NCI-H146 (cell line): ENCODE data around the gene MINAR1.
"Not testable (repeated sequence)": the region's sequence is repeated elsewhere in the genome, so short reads cannot be mapped to it uniquely, and the experiment has no call there.

ENCODE experiments used
- DNase-seq: peaks from one replicate; lab custom pipeline; 2025; lab: John Stamatoyannopoulos, UW

The MINAR1 gene, protein sequence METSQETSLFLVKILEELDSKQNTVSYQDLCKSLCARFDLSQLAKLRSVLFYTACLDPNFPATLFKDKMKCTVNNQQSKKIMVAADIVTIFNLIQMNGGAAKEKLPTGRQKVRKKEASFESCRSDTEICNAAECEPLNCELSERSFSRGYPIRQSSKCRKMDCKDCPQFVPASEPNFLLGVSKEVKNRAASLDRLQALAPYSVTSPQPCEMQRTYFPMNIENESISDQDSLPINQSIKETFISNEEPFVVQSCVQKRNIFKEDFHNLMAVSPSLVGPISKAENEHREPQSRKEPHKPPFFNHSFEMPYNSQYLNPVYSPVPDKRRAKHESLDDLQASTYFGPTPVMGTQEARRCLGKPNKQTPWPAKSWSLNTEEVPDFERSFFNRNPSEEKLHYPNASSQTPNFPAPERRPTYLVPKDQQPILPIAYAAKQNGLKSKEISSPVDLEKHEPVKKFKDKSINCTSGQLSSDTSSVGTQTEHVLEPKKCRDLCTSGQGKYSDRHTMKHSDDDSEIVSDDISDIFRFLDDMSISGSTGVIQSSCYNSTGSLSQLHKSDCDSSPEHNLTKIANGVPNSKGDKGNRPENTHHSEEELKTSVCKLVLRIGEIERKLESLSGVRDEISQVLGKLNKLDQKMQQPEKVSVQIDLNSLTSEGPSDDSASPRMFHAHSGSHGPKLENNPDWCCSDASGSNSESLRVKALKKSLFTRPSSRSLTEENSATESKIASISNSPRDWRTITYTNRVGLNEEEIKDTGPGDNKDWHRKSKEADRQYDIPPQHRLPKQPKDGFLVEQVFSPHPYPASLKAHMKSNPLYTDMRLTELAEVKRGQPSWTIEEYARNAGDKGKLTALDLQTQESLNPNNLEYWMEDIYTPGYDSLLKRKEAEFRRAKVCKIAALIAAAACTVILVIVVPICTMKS

GRCh38 chr15:79431636-79432344, at the start of gene MINAR1:
Gene MINAR1 (plus strand): TSS chr15:79432336. CDS start chr15:79456148, 23,812 bp downstream.
- DNase-seq = peak; percentile 67

DNA sequence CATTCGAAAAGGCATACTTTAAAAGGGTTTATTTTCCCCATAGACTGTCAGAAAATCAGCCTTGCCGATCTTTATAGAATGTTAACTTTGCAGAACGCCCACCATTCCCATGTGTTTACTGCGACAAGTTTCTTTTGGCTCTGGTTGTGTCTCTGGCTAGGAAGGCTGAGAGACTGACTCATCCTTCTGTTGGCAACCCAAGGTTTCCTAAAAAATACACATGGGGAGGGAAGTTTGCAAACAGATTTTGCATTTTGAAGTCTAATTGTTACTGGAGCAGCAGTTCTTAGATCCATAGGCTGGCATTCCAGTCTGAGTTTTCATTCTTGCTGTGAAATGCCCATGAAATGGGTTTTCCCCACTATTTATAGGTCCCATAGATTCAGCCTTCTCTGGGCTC, 37.9 kb upstream of the MINAR1 start:
- no peak for DNase-seq

GRCh38 chr15:79396850-79397249, 35.3 kb upstream of the MINAR1 start:
- DNase-seq = no peak

DNA sequence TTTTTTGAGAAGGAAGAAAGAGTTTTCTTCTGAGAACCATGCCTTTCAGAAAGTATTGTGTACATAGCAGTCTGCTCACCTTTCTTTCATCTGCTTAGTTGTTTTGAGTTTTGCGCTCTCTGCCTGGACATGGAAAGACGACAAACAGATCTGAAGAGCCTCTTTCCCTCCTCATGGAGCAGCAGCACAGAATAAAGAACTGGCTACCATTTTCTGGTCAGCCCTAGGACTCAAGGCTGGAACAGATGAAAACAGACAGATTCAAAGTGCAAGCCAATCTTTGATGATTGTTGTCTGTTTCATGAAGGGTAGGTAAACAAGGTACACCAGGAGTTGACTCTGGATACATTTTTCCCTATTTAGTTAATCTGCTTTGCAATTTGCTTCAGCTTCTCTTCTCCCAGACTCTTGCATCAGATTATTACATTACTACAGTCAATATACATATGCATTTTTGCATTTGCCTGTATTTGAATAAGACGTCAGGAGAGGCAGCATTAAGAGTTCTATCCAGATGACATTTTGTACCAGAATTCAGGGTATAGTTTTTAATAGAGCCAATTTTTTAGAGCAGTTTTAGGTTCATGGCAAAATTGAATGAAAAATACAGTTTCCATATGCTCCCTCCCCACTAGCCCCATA, 34.7 kb upstream of the MINAR1 start:
- DNase-seq = no peak

- DNase-seq = no peak
Measured at GRCh38 chr15:79399606-79400005, 32.5 kb upstream of the MINAR1 start.

DNA sequence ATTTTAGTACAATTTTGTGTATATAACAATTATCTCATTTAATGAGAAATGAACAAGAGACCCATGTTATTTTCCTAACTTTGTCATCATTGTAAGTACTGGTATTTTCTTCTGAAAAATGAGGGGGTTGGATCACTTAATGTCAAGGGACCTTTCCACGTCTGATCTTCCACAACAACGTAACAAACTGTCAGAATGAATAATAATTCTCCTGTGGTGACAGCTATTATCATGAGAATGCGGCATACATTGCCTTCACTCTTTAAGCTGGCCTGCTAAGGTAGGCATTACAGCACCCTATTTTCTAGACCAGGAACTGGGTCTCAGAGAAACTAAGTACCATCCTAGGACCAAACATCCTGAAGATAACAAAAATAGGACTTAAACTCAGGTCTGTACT, 31.5 kb upstream of the MINAR1 start:
- peak; percentile 9 for DNase-seq

DNA sequence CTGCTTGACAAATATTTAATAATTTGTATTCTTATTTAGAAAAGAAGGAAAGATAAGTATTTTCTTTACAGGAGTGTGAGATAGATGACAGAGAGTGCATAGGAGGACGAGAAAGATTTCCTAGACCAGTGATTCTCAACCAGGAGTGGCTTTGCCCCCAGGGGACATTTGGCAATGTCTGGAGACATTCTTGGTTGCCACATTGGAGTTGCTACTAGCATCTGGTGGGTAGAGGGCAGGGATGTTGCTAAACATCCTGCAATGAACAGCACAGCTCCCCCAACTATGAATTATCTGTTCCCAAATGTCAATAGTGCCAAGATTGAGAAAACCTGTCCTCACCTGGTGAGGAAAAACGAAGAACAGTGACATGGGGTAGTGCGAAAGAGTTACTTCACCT, 30.8 kb upstream of the MINAR1 start:
- DNase-seq = no peak

- DNase-seq = no peak
Measured at GRCh38 chr15:79402136-79402535, 30.0 kb upstream of the MINAR1 start.

GRCh38 chr15:79403501-79403900, 28.6 kb upstream of the MINAR1 start:
- no peak for DNase-seq

GRCh38 chr15:79406210-79406609, 25.9 kb upstream of the MINAR1 start:
- DNase-seq = peak; percentile 39

- DNase-seq = no peak
Measured at GRCh38 chr15:79408041-79408440, 24.1 kb upstream of the MINAR1 start.

DNA sequence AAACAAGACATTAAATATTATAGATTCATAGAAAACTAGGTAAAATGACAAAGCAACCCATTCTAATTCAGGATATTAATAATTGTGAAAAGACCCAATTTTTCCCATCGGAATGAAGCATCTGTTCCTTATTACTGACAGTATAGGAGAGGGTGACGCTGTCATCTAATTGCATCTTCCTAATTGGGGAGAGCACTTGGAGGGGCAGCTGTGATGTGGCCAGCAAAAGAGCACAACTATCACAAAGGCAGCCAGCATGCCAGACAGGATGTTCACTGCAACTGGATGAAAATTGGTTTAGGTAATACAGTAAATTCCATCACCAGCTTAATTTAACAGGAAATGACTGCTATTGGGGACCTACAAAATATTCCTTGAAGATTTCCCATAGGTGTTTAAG, 21.9 kb upstream of the MINAR1 start:
- no peak for DNase-seq

- no peak for DNase-seq
Measured at GRCh38 chr15:79412010-79412409, 20.1 kb upstream of the MINAR1 start.

DNA sequence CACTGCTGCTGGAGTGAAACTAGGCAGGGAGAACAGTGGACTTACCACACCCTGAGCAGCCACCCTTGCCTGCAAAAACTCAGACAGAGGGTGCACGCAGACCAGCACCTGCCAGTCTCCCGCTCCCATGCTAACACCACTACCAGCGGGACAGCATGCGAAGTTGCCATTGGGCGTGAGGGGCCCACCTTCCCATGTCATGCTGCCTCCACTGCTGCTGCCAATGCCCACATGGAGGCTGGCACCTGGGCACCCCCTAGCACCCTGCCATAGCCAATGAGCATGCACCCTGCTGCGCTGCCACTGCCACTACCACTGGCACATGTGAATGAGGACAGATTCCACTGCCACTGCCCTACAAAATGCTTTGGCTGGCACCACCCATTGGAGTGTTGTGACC, 19.7 kb upstream of the MINAR1 start:
- DNase-seq = no peak

DNA sequence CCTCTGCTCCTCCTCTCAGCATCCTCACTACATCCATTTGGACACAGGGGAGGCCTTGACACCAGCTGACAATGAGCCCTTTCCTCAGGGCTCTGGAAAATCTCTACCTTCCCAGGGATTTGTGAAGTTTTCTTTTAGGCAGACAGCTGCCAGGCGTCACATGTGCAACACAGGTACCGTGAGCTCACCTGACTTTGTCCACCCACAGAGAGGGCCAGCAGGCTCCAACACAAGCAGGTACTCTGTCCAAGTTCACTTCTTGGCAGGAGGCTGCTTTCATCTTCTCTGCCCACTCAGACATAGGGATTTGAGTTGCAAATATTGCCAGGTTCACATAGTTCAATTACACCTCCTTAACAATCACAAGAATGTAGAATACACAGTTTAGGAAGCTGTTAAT, 15.3 kb upstream of the MINAR1 start:
- no peak for DNase-seq

- DNase-seq = peak; percentile 37
Measured at GRCh38 chr15:79418693-79419279, 13.3 kb upstream of the MINAR1 start.

DNA sequence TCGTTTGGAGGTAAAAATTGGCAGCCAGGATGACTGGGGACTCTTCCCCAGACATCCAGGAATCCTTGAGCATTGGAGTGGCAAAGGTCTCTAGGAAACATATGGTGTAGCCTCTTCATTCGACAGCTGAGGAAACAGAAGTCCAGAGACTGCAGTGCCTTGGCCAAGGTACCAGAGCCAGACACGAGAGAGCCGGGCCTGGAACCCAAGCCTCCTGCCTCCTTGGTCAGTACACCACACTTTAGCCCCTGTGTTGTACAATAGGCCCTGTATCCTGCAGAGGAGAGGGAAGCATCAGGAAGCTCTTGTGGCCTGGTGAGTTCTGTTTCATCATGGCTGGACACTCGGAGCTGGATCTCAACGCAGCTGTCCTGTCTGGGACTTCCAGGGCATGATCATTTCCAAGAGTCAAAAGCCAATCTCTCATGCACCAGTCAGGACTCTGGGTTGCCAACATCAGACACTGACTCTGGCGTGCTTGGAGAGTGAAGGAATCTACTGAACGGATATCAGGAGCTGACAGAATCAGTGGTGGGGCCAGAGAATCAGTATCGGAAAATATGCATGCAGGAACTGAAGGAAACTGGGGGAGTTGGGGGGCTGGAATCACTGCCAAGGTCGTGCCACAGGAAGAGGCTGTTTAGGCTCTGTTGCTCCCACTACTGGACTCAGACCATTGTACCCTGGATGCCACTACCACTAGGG, 6.4 kb upstream of the MINAR1 start:
- DNase-seq = no peak

DNA sequence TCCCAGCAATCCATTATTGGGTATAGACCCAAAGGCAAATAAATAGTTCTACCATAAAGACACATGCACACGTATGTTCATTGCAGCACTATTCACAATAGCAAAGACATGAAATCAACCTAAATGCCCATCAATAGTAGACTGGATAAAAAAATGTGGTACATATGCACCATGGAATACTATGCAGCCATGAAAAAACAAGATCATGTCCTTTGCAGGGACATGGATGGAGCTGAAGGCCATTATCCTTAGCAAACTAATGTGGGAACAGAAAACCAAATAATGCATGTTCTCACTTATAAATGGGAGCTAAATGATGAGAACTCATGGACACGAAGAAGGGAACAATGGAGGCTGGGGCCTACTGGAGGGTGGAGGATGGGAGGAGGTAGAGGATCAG, 5.2 kb upstream of the MINAR1 start:
- not testable (repeated sequence) for DNase-seq

DNA sequence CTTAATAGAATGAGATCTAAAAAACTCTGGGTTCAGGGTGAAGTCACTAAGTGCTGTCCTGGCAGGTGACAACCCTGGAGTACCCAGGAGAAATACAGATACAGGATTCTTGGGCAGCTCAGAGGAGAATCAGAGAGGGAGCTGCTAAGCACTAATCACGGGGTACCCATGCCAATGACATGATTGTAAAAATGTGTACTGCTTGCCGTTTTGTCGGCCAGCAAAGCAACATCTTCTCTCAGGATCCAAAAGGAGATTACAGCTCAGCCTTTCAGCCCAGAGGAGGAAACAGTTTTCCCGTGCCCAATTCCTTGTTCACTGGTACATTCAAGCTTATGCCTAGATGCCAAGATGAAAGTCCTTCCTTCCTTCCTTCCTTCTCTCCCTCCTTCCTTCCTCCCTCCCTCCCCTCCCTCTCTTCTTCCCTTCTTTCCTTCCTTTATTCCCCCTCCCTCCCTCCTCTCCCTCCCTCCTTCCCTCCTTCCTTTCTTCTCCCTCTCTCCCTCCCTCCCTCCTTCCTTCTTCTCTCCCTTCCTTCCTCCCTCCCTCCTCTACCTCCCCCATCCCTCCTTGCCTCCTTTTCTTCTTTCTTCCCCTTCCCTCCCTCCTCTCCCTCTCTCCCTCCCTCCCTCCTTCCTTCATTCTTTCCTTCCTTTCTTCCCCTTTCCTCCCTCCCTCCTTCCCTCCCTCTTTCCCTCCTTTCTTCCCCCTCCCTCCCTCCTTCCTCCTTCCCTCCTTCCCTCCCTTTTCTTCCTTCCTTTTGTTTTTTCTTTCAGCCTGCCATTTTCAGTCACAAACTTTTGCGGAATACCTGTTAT, 4.1 kb upstream of the MINAR1 start:
- DNase-seq = no peak
